Left lung (tissue), 10 donors: Measurements from ENCODE around the gene RPGRIP1L. TPM values are rescaled to one million over a fixed set of nuclear protein-coding genes. Genes with fewer than 3 reads are reported as not detected.

Experiments used
- ATAC-seq: fragments of 200-7000 bp; cut with Tn5 transposase; one replicate; pipeline ENCODE4 v1.9.1; 2020; ENCODE audit warnings: moderate library complexity
- DNase-seq, 4 donors: peaks; one replicate each; pipeline ENCODE4 v3.0.0-alpha.2; 2013 to 2020
- H3K27ac ChIP-seq, 2 donors: fragments of 200-600 bp; sonication (generic) in 1 of 2; one replicate each; pipeline versions ENCODE4 v1.5.0 to v1.8.0; 2020 to 2021
- H3K27me3 ChIP-seq, 2 donors: fragments of 200-600 bp; sonication (generic) in 1 of 2; one replicate each; pipeline versions ENCODE4 v1.5.0 to v1.8.0; 2020 to 2021
- H3K36me3 ChIP-seq, 2 donors: fragments of 200-600 bp; sonication (generic) in 1 of 2; one replicate each; pipeline versions ENCODE4 v1.5.0 to v1.8.0; 2020 to 2021
- H3K4me1 ChIP-seq, 2 donors: fragments of 200-600 bp; one replicate each; pipeline ENCODE4 v1.8.0; 2021
- H3K4me3 ChIP-seq, 2 donors: fragments of 200-600 bp; sonication (generic) in 1 of 2; one replicate each; pipeline versions ENCODE4 v1.5.0 to v1.8.0; 2020 to 2021; ENCODE audit warnings: mild to moderate bottlenecking in 1 of 2
- H3K9me3 ChIP-seq, 2 donors: fragments of 200-600 bp; sonication (generic) in 1 of 2; one replicate each; pipeline versions ENCODE4 v1.5.0 to v1.8.0; 2020 to 2021
- CTCF ChIP-seq, 2 donors: fragments of 200-600 bp; sonication (generic) in 1 of 2; IDR thresholded peaks; one replicate each; pipeline versions ENCODE4 v1.5.0 to v1.8.0; 2021; ENCODE audit warnings: antibody characterized with exemption in 2 of 2
- intact Hi-C, 2 donors: fragments of 100-400 bp; cut with DNase I; formaldehyde crosslinking; loops; one replicate each; pipeline versions ENCODE4 v1.11.2 to v1.14.2; 2022
- polyA plus RNA-seq, 6 donors: library from polyadenylated mRNA; unstranded; fragments of 120-200 nt; gene quantifications; one replicate each; pipeline ENCODE4 v1.2.1, GENCODE V29; 2013; ENCODE audit not compliant: insufficient read length in 6 of 6
- total RNA-seq, 2 donors: library from RNA; stranded (reverse); fragmentation: NEBNext Ultra II Directional; extraction: Animal tissue kit (Norgen Biotek cat#: 25700); gene quantifications; one replicate each; pipeline ENCODE4 v1.2.1, GENCODE V29; 2021
- donor health status: DM: no; HTN: yes; CAD: no.
- donor health status: DM: no; HTN: no; CAD: no.

RPGRIP1L gene
- total and polyA plus RNA-seq, 8 donors, result 8.0 to 18.2 (median 16.3) TPM

- no peak for ATAC-seq
- no peaks in the 10 kb centered on the region for H3K36me3 ChIP-seq
- intact Hi-C loops, result no loop called here
Observed at GRCh38 chr16:53598511-53599275, 105.0 kb downstream of the RPGRIP1L start.

GRCh38 chr16:53597776-53598175 lies 105.9 kb downstream of the RPGRIP1L start:
- H3K4me3 ChIP-seq, result no peak overlapping the region
- no peak overlapping the region for H3K27ac ChIP-seq
- ATAC-seq (no peak), DNase-seq (no peak)
- no peaks in the 10 kb centered on the region for H3K36me3 ChIP-seq
- TF ChIP-seq CTCF (IDR thresholded peaks at IDR 0.05), result no peak
- intact Hi-C loops, result no loop called here
- H3K4me1 ChIP-seq, result no peaks in the 10 kb centered on the region
- H3K27me3 ChIP-seq, result no peaks in the 10 kb centered on the region
- H3K9me3 ChIP-seq, result peaks cover 0 to 6% of the 10 kb centered on the region in 2 donors

More at GRCh38 chr16:53598511-53599275, 105.0 kb downstream of the RPGRIP1L start:
- H3K4me3 ChIP-seq, result no peak overlapping the region
- no peaks in the 10 kb centered on the region for H3K27me3 ChIP-seq
- no peak for DNase-seq
- H3K27ac ChIP-seq, result no peak overlapping the region
- H3K9me3 ChIP-seq, result peaks cover 0 to 6% of the 10 kb centered on the region in 2 donors
- no peaks in the 10 kb centered on the region for H3K4me1 ChIP-seq
- no peak for TF ChIP-seq CTCF (IDR thresholded peaks at IDR 0.05)

- Histone ChIP-seq H3K27me3 (no peaks in the 10 kb centered on the region), H3K4me3 (no peak overlapping the region), H3K27ac (no peak overlapping the region), H3K36me3 (no peaks in the 10 kb centered on the region), H3K9me3 (peaks cover 0 to 7% of the 10 kb centered on the region in 2 donors), H3K4me1 (no peaks in the 10 kb centered on the region)
- intact Hi-C loops, result no loop called here
- no peak for ATAC-seq
- DNase-seq, result no peak
- no peak for TF ChIP-seq CTCF (IDR thresholded peaks at IDR 0.05)
Observed at GRCh38 chr16:53588081-53588648, 115.5 kb downstream of the RPGRIP1L start.

GRCh38 chr16:53583401-53583800 lies 120.3 kb downstream of the RPGRIP1L start:
- no peaks in the 10 kb centered on the region for H3K9me3 ChIP-seq
- no peaks in the 10 kb centered on the region for H3K36me3 ChIP-seq
- no peaks in the 10 kb centered on the region for H3K27me3 ChIP-seq
- H3K27ac ChIP-seq, result no peak overlapping the region
- no peak for ATAC-seq
- H3K4me1 ChIP-seq, result no peaks in the 10 kb centered on the region
- no peak for TF ChIP-seq CTCF (IDR thresholded peaks at IDR 0.05)
- H3K4me3 ChIP-seq, result no peak overlapping the region
- DNase-seq, result no peak
- intact Hi-C loops, result no loop called here

- intact Hi-C loops, result no loop called here
- H3K4me3 ChIP-seq, result no peak overlapping the region
- no peaks in the 10 kb centered on the region for H3K9me3 ChIP-seq
- no peaks in the 10 kb centered on the region for H3K4me1 ChIP-seq
- H3K27me3 ChIP-seq, result no peaks in the 10 kb centered on the region
- no peak for DNase-seq
- H3K27ac ChIP-seq, result no peak overlapping the region
- ATAC-seq, result no peak
- TF ChIP-seq CTCF (IDR thresholded peaks at IDR 0.05), result no peak
- no peaks in the 10 kb centered on the region for H3K36me3 ChIP-seq
Observed at GRCh38 chr16:53581784-53582183, 121.9 kb downstream of the RPGRIP1L start.
